ENCODE measurements around the gene RBM23.

The RBM23 gene

DNA sequence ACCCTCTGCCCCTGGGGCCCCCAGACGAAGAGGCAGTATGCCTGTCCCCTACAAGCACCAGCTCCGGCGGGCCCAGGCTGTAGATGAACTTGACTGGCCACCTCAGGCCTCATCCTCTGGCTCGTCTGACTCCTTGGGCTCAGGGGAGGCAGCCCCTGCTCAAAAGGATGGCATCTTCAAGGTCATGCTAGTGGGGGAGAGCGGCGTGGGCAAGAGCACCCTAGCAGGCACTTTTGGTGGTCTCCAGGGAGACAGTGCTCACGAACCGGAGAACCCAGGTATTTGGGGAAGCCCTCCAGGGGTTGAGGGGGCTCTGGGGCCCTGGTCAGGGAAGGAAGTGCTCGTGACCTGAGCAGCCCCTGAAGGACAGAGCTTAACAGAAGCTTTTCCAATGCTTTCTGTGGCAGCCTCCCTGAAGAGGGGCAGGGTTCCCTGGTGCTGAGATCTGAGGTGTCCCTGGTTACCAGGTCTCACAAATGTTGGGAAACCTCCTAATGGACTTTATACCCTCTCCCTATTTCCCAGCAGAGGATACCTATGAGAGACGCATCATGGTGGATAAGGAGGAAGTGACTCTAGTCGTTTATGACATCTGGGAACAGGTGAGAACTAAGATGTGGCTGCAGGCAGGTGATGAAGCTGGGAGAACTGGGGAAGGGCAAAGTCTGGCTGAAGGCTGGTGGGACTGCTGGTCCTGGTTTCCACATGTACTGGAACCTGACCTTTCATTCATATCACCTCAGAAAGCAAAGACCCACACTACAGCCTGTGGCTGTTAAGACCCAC is 34.0 kb downstream of the RBM23 start:
- DNase-seq = no peak

DNA sequence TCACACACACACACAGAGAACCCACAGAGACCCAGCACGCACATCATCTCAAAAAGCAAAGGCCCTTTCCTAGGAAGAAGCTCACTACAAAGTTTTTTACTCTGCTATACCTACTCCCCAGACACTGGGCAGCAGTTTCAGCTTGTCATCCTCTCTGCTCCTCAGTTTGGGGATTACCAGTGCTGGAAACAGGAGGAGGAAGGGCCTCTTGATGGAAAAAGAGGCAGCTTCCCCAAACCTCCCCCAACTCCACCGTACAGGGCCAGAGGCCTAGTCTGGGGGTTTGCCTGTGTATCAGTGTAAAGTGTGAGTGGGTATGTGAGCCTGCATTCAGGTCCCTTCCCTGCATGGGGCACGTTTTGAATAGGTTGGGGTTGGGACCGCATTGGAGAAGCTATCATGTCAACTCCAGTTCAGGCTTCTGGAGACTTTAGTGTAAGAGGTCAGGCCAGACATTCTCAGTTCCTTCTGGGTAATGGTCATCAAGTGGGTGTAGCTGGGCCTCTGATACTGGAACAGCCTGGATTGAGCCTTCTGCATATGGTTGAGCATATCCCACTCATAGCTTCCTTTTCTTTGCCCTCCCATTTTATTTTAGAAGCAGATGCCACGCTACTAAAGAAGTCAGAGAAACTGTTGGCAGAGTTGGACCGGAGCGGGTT is 34.7 kb downstream of the RBM23 start:
- no peak for DNase-seq

DNA sequence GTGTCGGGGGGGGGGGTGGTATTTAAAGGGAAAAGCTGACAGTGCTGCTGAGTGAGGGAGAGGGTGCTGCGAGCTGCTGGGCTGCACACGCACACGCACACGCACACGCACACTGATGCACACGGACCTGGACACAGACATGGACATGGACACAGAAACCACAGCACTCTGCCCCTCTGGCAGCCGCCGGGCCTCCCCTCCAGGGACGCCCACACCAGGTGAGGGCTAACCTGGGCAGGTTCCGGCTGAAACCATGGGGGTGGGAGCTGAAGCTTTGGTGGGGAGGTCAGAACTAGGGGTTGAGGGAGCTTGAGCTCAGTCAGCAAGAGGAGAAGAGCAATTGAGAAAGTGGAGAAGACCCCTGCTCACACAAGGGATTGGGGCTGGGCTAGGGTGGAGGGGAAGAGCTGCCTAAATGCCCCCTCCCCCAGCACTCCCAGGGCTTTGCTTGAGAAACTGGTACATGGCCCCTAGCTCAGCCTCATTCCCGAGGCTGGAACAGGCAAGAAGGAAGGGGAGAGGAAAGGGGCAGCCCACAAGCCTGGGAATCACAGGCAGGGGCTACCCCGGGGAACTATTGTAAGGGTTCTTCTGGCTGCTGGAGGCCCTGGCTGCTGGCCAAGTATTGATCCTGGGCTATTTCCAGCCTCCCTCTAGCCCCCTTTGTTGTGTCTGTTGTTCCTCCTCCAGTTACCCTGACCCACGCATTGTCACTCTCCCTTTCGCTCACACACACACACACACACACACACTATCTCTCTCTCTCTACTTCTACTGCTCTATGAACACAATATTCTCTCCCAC is 35.6 kb downstream of the RBM23 start, which contains the start of gene REM2:
Gene REM2 (plus strand): TSS at position 50 of the 804 bp plus-strand sequence. CDS start 66 bp downstream, at position 116.
- no peak for DNase-seq

DNA sequence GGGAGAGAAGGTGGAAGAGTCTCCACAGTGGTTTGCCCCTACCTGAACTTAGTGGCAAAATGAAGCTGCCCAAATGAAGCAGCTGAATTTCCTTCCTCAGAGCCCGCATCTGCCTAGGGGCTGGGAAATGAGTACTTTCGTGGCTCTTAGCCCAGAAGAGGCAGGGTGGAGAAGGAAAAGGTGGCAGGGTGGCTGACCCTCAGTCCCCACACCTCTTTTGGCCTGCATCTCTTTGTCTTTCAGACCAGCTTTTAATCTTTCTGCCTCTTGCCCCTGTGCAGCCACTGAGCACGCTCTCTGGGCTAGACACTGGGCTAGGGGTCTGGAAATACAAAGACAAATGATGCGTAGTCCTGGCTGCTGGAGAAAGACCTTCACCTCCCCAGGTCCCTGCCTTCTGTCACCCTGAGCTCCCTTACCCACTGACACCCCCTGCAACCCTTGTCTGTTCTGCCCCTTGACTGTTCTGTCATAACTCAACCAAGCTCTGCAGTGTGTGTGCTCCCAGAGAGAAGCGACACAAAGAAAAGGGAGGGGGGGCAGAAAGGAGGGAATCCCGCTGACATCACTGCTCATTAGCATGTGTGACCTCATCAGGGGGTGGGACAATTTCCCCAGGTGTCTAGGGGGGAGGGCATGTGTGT is 36.3 kb downstream of the RBM23 start:
- DNase-seq = peak; percentile 8

DNA sequence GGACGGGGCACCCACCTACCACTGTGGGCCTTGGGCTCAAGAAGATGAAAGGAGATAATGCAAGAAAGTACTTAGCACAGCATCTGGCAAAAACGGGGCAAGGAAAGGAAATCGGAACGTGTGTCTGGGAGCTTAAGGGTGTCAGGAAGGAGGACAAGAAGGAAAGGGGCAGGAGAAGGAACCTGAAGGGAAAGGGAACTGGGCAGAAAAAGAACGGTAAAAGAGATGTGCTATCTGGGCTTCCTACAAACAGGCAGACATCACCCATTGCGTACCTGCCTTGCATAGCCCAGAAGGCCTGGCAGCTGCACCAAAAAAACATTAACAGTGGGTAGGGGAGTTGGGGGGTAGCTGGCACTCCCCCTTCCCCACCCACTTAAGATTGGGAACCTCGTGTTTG is 36.9 kb downstream of the RBM23 start:
- no peak for DNase-seq

DNA sequence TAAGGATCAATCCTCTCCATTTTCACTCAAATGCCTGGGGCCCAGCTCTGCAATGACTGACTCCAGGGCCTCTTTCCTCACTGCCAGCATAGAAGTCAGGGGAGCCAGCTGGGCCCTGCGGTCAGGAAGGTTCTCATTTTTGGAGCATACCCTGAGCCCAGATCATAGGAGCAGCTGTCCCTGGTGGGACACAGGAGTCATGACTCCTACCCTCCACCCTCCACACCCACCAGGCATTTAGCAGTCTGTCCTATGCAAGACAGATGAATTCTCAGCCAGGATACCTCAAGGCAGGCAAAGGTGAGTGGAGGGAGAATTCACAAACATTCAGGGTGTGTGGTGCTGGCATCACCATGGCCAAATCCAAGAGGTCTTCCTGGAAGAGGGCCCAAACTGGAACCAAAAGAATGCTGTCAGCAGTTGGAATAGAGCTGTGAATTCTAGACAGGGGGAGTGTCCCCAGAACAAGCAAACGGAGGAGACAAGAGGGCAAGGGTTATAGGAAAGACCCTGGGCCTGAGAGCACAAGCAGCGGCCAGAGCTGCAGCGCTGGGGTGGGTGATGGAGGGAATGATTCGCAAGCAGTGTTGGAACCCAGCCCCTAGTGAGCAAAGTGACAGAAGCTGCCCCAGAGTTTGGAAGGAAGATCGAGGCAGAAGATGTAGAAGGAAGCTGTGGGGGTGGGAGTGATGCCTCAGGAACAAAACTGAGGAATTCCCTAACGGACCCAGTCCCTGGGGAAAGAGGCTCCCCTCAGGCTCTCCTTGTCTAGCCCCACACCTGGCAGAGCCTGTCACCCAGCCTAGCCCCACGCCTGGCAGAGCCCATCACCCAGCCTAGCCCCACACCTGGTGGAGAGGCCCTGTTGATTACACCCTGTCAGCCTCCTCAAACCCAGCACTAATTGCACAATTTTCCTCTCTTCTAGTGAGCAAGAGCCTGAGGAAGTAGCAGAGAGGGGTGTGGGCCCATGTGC is 40.4 kb downstream of the RBM23 start:
- DNase-seq = no peak

DNA sequence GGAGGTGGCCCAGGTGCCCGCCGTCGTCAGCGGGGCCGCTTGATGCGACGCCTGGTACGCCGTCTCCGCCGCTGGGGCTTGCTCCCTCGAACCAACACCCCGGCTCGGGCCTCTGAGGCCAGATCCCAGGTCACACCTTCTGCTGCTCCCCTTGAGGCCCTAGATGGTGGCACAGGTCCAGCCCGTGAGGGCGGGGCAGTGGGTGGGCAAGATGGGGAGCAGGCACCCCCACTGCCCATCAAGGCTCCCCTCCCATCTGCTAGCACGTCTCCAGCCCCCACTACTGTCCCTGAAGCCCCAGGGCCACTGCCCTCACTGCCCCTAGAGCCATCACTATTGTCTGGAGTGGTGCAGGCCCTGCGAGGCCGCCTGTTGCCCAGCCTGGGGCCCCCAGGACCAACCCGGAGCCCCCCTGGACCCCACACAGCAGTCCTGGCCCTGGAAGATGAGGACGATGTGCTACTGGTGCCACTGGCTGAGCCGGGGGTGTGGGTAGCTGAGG is 41.9 kb downstream of the RBM23 start:
- DNase-seq = no peak

DNA sequence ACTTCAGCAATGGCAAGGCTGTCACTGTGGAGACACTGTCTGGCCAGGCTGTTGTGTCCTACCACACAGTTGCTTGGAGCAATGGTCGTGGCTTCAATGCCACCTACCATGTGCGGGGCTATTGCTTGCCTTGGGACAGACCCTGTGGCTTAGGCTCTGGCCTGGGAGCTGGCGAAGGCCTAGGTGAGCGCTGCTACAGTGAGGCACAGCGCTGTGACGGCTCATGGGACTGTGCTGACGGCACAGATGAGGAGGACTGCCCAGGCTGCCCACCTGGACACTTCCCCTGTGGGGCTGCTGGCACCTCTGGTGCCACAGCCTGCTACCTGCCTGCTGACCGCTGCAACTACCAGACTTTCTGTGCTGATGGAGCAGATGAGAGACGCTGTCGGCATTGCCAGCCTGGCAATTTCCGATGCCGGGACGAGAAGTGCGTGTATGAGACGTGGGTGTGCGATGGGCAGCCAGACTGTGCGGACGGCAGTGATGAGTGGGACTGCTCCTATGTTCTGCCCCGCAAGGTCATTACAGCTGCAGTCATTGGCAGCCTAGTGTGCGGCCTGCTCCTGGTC is 43.1 kb downstream of the RBM23 start:
- DNase-seq = no peak

DNA sequence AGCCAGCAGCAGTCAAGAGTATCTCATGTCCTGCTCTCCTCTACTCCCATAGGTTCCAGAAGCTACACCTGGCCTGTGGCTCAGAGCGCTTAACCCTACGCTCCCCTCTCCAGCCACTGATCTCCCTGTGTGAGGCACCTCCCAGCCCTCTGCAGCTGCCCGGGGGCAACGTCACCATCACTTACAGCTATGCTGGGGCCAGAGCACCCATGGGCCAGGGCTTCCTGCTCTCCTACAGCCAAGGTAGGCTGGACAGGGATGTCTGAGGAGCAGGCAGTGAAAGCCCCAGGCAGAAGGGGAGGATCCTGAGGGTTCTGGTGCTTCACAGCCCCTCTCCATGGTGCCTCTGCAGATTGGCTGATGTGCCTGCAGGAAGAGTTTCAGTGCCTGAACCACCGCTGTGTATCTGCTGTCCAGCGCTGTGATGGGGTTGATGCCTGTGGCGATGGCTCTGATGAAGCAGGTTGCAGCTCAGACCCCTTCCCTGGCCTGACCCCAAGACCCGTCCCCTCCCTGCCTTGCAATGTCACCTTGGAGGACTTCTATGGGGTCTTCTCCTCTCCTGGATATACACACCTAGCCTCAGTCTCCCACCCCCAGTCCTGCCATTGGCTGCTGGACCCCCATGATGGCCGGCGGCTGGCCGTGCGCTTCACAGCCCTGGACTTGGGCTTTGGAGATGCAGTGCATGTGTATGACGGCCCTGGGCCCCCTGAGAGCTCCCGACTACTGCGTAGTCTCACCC is 43.8 kb downstream of the RBM23 start:
- DNase-seq = no peak

DNA sequence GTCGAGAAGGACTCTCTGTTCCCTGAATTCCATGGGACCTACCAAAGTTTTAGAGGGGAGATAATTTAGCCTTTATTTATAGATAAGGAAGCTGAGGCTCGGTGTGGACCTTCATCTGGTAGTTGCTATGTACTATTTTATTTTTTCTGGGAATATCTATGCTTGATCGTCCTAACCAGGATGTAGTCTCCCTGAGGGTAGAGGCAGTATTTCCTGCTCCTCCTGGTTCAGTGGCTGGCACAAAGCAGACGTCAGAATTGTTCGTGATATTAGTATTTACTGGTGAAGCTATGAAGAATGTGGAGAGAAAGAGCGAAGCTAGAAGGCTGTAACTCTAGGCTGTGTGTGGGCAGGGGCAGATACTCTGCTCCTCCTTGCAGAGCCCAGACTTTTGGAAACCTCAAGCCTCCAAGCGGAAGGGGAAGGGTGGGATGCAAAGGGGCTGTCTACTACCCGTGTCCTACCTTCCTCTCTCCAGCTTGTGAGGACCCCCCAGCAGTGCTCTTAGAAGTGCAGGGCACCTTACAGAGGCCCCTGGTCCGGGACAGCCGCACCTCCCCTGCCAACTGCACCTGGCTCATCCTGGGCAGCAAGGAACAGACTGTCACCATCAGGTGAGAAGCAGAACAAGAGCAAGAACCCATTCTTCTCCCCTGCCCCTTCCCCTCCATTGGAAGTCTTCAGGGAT is 46.0 kb downstream of the RBM23 start:
- DNase-seq = no peak

DNA sequence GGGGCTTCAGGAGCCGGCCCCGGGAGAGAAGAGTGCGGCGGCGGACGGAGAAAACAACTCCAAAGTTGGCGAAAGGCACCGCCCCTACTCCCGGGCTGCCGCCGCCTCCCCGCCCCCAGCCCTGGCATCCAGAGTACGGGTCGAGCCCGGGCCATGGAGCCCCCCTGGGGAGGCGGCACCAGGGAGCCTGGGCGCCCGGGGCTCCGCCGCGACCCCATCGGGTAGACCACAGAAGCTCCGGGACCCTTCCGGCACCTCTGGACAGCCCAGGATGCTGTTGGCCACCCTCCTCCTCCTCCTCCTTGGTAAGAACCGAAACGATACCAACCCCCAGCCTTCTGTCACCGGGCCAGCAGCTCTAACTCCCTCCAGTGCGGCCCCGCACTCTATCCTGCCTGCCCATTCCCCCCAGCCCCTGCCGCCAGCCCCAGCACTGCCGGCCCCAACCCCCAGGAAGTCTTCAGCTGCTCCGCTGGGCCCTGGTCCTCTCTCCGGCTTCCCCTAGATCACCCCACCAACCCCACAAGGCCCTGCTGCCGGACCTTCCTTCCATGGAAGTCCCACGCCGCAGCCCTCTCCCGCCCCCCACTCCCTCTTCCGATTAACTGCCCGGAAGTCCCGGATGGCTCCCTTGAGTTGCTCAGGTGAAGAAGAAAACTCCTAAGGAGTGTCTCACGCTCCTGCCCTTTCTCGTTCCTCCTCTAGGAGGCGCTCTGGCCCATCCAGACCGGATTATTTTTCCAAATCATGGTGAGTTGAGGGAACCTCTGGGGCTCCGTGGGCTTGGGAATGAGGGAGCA is 46.7 kb downstream of the RBM23 start:
- DNase-seq = peak; percentile 87

DNA sequence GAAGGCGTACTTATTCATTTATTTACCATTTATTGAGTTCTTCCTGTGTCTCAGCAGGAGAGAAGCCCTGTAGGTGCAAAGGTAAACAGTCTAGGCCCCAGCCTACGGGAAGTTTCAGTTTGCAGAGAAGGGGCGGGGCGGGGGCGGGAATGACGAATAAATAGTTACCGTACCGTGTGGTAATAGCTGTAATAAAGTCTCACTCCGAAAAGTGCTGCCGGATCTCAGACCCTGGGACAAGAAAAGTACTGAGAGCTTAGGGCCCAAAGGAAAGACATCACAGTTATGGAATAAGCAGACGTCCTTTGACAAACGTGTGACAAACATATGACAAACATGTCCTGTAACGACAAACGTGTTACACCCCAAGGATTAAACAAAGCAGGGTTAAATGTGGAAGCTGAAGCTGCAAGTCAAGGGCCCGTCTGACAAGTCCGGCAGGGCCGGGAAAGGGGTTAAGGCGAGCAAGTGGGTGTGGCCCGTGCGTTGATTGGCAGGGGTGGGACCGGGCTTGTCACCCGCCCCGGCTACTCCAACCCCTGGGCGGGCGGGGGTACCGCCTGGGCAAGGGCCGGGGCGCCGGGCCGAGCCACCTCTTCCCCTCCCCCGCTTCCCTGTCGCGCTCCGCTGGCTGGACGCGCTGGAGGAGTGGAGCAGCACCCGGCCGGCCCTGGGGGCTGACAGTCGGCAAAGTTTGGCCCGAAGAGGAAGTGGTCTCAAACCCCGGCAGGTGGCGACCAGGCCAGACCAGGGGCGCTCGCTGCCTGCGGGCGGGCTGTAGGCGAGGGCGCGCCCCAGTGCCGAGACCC is 47.5 kb downstream of the RBM23 start, which contains the start of gene LRP10:
Gene LRP10 (plus strand): TSS at position 517 of the 809 bp plus-strand sequence. CDS start 564 bp downstream, outside the sequence.
- peak; percentile 97 for DNase-seq

DNA sequence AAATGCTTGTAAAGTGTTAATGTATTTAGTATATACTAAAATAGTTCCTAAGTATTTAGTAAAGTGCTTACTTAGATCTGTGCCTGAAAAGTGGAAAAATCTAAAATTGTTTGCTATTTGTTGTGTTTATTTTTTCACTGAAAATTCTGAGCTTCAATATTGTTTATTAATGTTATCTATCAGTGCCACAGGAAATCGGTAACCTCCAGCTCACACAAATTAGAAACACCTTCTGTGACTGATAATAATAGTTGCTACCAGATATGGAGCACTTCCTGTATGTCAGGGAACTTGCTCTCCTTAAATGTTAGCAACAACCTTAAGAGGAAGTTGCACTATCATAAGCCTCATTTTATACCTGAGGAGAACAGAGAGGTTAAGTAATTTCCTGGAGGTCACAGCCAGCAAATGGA is 48.1 kb downstream of the RBM23 start:
- DNase-seq = peak; percentile 91

DNA sequence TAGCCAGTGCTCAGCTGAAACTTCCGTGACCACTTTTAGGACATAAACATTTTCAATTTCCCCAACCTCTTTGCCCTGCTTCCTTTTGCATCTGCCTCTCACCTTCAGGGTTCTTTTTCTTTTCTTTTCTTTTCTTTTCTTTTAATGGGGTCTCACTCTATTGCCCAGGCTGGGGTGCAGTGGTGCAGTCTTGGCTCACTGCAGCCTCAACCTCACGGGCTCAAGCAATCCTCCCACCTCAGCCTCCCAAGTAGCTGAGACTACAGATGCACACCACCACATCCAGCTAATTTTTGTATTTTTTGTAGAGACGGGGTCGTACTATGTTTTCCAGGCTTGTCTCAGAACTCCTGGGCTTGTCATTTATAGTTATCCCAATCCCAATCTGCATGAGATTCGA is 52.1 kb downstream of the RBM23 start:
- DNase-seq = no peak

DNA sequence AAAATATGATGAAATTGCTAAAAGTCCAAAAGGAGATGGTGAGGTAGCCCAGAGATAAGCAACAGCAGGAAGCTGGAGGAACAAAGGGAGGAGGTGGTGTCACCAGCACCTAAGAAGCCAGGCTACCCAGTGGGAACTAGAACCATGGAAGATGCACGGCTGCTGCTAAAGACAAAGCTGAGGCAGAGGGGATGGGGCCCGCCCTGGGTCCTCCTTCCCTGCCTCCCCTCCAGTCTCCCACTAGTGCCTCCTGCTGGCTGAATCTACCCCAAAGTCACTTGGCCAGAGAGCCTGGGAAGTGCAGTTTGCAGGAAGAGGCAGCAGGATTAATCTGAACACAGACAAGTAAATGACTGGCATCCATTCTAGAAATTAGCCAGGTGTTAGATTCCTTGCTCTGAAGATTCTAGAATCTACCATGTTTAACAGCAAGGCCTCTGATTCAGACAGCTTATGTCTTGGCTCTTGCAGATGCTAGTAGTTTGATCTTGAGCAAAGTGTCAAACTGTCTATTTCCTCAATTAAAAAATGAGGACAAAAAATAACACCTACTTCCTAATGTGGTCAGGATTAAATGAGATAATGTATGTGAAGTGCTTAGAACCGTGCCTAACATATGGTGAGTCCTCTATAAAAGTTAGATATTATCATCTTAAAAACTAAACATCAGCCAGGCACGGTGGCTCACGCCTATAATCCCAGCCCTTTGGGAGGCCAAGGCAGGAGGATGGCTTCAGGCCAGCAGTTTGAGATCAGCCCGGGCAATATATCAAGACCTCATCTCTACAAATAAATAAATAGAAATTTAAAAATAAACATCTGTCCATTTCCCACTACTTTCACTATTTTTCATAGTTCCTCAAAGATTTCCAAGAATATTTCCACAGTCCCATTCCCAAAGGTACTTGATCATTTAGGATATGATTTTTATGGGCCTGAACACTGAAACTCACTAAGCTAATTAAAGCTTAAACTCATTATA is 53.2 kb downstream of the RBM23 start:
- DNase-seq = peak; percentile 9

DNA sequence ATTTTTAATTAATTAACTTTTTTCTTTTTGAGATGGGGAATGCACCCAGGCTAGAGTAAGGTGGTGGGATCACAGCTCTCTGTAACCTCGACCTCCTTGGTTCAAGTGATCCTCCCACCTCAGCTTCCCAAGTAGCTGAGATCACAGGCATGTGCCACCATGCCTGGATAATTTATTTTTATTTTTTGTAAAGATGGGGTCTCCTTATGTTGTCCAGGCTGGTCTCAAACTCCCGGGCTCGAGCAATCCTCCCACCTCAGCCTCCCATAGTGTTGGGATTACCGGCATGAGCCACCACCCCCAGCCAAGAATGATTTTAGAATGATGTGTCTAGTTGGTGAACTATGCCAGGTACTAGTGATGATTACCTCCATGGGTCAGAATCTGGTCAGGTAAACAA is 54.0 kb downstream of the RBM23 start:
- no peak for DNase-seq

DNA sequence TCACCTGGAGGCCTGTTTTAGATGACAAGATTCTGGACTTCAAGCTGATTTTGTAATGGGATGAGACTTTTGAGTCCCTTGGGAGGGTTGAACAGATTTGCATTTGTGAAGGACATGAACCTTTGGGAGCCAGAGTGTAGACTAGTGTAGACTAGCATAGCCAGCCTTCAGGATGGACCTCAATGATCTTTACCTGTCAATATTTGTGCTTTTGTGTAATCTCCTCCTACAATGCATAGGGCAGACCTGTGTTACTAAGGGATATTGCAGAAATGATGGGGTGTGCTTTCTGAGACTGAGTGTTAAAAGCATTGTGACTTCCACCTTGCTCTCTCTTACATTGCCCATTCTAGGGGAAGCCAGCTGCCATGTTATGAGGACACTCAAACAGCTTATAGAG is 57.3 kb downstream of the RBM23 start:
- DNase-seq = no peak
